Gastroesophageal sphincter (tissue), 4 donors: ENCODE results near the gene TAT. TPM values are rescaled to one million over a fixed set of nuclear protein-coding genes. Genes with fewer than 3 reads are reported as not detected.
"Not testable (repeated sequence)": the region's sequence is repeated elsewhere in the genome, so short reads cannot be mapped to it uniquely, and the experiment has no call there.

Source experiments
- ATAC-seq: fragments of 150-250 bp; one replicate; pipeline ENCODE4 v1.9.1; 2016; ENCODE audit warnings: mild to moderate bottlenecking, moderate library complexity
- H3K27ac ChIP-seq, 4 donors: fragments of 200-600 bp; sonication (generic) in 3 of 4; 1 replicate in 3 of 4; 2 replicates in 1 of 4; pipeline ENCODE4 v1.5.1; 2016 to 2019
- H3K27me3 ChIP-seq: fragments of 200-600 bp; sonication (generic); one replicate; pipeline ENCODE4 v1.5.1; 2019
- H3K36me3 ChIP-seq, 2 donors: fragments of 200-600 bp; sonication (generic); one replicate each; pipeline ENCODE4 v1.5.1; 2019; ENCODE audit warnings: control low read depth in 1 of 2
- H3K4me1 ChIP-seq, 3 donors: fragments of 200-600 bp; sonication (generic); 1 replicate in 2 of 3; 2 replicates in 1 of 3; pipeline ENCODE4 v1.5.1; 2016 to 2019; ENCODE audit warnings: control low read depth in 2 of 3
- H3K4me3 ChIP-seq, 2 donors: fragments of 200-600 bp; sonication (generic); one replicate each; pipeline ENCODE4 v1.5.1; 2019; ENCODE audit warnings: mild to moderate bottlenecking in 1 of 2, moderate library complexity in 1 of 2
- H3K9me3 ChIP-seq, 3 donors: fragments of 200-600 bp; sonication (generic); one replicate each; pipeline ENCODE4 v1.5.1; 2017 to 2019; ENCODE audit warnings: control low read depth in 2 of 3
- CTCF ChIP-seq, 4 experiments: fragments of 200-600 bp in 2 of 4; fragments of 450-650 bp in 2 of 4; sonication (generic) in 1 of 4; IDR thresholded peaks; one replicate each; pipeline ENCODE4 v1.5.1; 2017 to 2019; ENCODE audit warnings: antibody characterized with exemption in 4 of 4, mild to moderate bottlenecking in 2 of 4, moderate library complexity in 2 of 4
- EP300 ChIP-seq: sonication (generic); formaldehyde crosslinking; IDR thresholded peaks from one replicate; pipeline ENCODE4 v1.6.1; 2017; ENCODE audit warnings: antibody characterized with exemption, mild to moderate bottlenecking
- POLR2A ChIP-seq, 2 donors: fragments of 450-650 bp; IDR thresholded peaks; one replicate each; pipeline ENCODE4 v1.6.1; 2017; ENCODE audit warnings: antibody characterized with exemption in 2 of 2, mild to moderate bottlenecking in 2 of 2, moderate library complexity in 1 of 2
- POLR2AphosphoS5 ChIP-seq: sonication (generic); formaldehyde crosslinking; IDR thresholded peaks from one replicate; pipeline ENCODE4 v1.6.1; 2017; ENCODE audit warnings: antibody characterized with exemption
- WGBS, 2 donors: methylation state at CpG; one replicate each; pipeline ENCODE4 v1.1.5; 2018; ENCODE audit warnings: low coverage in 1 of 2; 5-methylcytosine and 5-hydroxymethylcytosine counted together
- total RNA-seq, 4 donors: library from RNA; depleted of rRNA; stranded (reverse); fragments of >200 nt; gene quantifications; one replicate each; pipeline ENCODE4 v1.1.0, GENCODE V29; 2016

TAT gene
- total RNA-seq, 4 donors from 2014 or later = not detected

DNA sequence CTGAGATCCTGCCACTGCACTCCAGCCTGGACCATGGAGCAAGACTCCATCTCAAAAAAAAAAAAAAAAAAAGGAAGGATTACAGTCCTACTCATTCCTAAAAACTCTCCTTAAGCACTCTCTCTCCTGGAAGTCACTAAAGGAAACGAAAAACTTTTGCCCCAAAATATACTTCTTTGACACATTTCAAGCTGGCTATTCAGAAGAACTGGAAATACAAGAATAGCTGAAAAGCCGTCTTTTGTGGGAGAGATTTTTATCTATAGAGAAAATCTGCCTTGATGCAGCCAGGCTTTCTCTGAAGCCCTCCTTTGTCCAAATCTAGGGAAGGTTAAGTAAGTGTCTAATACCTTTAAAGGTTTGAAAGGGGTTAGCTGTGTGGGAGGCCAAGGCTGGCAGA, 32.2 kb upstream of the TAT start:
- Histone ChIP-seq H3K4me3 (no peak overlapping the region), H3K4me1 (peaks cover 0 to 6% (median 0%) of the 10 kb centered on the region in 3 donors), H3K9me3 (no peaks in the 10 kb centered on the region), H3K27me3 (peaks cover 39% of the 10 kb centered on the region), H3K36me3 (no peaks in the 10 kb centered on the region), H3K27ac (no peak overlapping the region)
- 55% methylated on average over 2 of the region's 2 CpGs for WGBS, 2 donors
- TF ChIP-seq CTCF (IDR thresholded peaks at IDR 0.05) (no peak), POLR2A (IDR thresholded peaks at IDR 0.05) (no peak), POLR2AphosphoS5 (no peak), EP300 (no peak)
- no peak for ATAC-seq

DNA sequence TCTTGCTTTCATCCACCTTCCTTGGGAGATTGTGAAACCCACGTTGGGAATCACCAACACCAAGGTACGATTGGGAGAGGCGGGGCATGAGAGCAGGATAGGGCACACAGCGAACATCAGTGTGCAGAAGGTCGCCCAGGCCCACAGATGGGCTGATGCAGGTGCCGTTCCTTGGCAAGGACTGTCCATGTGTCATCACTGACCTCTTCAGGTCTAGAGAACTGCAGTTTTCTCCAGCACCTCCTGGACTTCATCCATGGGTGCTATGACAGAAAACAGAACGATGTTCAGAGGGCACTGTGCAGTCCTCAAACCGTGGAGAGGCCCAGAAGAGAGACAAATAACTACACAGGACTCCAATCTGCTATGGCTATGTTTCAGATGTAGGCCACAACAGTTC, 23.9 kb upstream of the TAT start:
- H3K9me3 ChIP-seq = no peaks in the 10 kb centered on the region
- ATAC-seq = no peak
- no peak overlapping the region for H3K4me3 ChIP-seq
- peaks cover 3% of the 10 kb centered on the region for H3K27me3 ChIP-seq
- no peak overlapping the region for H3K27ac ChIP-seq
- H3K4me1 ChIP-seq = no peaks in the 10 kb centered on the region
- no peaks in the 10 kb centered on the region for H3K36me3 ChIP-seq
- WGBS, 2 donors = 70 to 81% methylated on average over 4 of the region's 8 CpGs
- no peak for TF ChIP-seq CTCF (IDR thresholded peaks at IDR 0.05)
- TF ChIP-seq POLR2A (IDR thresholded peaks at IDR 0.05) = no peak
- TF ChIP-seq POLR2AphosphoS5 = no peak
- no peak for TF ChIP-seq EP300

GRCh38 chr16:71598426-71598825, 21.5 kb upstream of the TAT start:
- H3K4me3 ChIP-seq, H3K4me1 ChIP-seq, H3K36me3 ChIP-seq, ATAC-seq, H3K27me3 ChIP-seq, H3K9me3 ChIP-seq, H3K27ac ChIP-seq: not testable (repeated sequence)
- 31 to 42% methylated on average over 2 of the region's 2 CpGs for WGBS, 2 donors

DNA sequence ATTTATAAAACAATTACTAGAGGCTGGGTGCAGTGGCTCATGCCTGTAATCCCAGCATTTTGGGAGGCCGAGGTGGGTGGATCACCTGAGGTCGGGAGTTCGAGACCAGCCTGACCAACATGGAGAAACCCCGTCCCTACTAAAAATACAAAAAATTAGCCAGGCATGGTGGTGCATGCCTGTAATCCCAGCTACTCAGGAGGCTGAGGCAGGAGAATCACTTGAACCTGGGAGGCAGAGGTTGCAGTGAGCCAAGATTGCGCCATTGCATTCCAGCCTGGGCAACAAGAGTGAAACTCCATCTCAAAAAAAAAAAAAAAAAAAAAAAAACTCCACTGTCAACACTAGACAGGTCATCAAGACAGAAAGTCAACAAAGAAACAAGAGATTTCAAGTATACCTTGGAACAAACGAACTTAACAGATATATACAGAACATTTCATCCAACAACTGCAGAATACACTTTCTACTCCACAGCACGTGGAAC, 18.5 kb upstream of the TAT start:
- WGBS, 2 donors = 83 to 90% methylated on average over 4 to 7 of the region's 7 CpGs
- H3K36me3 ChIP-seq, H3K9me3 ChIP-seq, H3K4me1 ChIP-seq, H3K27ac ChIP-seq, H3K4me3 ChIP-seq, H3K27me3 ChIP-seq, ATAC-seq: not testable (repeated sequence)

- no peaks in the 10 kb centered on the region for H3K36me3 ChIP-seq
- TF ChIP-seq EP300 (no peak), CTCF (IDR thresholded peaks at IDR 0.05) (no peak), POLR2AphosphoS5 (no peak), POLR2A (IDR thresholded peaks at IDR 0.05) (no peak)
- H3K4me1 ChIP-seq = no peaks in the 10 kb centered on the region
- no peak overlapping the region for H3K27ac ChIP-seq
- H3K4me3 ChIP-seq = no peak overlapping the region
- H3K27me3 ChIP-seq = peaks cover 9% of the 10 kb centered on the region
- H3K9me3 ChIP-seq = no peaks in the 10 kb centered on the region
- no peak for ATAC-seq
- WGBS, 2 donors = 45 to 78% methylated on average over 2 to 5 of the region's 5 CpGs
Observed at GRCh38 chr16:71594000-71594646, 17.2 kb upstream of the TAT start.
